Activated CD4-positive, alpha-beta T cell treated with anti-CD3 and anti-CD28 coated beads for 1 hour (primary cell): ENCODE measurements around the gene BORCS6.

Source experiments
- DNase-seq: peaks from one replicate; pipeline ENCODE4 v3.0.0-alpha.2; 2020

BORCS6 gene

DNA sequence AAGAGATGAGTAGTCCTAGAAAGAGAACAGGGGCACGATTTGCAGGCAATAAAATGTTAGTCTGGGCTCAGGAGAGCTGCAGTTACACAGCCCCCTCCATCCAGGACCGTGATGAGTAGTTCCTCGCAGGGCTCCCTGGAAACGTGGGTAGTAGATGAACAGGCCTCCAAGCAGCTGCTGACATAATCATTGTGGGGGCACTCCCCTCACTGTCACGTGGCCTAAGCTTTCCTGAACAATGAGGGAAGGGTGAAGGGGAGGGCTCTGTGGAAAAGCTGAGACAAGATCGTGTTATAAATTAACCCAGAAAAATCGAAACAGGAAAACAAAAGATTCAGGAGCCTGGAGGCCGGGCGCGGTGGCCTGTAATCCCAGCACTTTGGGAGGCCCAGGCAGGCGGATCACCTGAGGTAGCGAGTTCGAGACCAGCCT, 36.4 kb downstream of the BORCS6 start:
- DNase-seq, result no peak

DNA sequence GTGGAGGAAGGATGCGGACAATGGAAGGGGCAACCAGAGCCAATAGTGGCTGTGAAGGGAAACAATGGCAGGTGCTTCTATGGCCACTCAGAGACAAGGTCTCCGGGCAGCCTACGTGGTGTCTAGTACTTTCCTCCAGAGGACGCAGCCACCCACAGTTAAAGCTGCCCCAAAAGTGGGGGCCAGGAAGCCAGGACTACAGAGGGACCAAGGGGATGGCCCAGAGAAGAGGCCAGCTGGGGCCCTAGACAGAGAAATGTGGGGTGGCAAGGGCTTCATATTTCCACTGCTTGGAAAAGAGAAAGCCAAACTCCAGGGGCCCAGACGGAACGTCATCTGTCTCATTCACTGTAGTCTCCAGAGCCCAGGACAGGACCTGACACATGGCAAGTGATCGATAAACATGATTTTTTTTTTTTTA, 36.9 kb downstream of the BORCS6 start:
- DNase-seq, result no peak

DNA sequence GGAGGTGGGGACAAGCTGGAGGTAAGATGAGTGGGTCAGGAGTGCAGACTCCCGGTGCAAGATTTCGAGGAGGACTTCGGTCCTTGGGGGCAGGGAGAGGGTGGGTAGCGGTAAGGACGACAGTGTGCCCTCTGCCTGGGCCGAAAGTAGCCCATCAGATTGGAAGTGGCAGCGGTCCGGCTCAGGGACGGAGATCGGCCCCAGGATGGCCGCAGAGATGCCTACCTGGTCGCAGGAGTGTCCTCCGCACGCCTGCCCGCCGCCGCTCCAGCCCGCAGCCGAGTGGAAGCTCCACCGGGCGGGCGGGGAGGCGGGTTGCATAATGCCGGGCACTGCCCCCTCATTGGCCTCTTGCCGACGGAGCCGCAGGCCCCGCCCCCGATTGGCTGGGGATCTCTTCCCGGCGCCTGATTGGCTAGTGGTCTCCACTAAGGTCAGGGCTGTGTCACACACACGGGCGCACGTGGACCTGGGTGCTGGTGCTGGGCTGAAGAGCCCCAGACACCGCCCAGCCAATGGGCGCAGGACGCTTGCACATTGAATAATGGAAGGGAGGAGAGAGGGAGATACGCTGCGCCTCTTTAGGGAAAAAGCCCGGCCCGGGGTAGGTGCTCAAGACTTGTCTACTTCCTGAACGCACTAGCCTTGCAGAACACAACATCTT, 37.7 kb downstream of the BORCS6 start, which contains the start of gene PER1:
PER1 (minus strand) TSS at position 293 of the 664 bp plus-strand sequence. CDS start 1,698 bp downstream, outside the sequence.
- peak; percentile 71 for DNase-seq

DNA sequence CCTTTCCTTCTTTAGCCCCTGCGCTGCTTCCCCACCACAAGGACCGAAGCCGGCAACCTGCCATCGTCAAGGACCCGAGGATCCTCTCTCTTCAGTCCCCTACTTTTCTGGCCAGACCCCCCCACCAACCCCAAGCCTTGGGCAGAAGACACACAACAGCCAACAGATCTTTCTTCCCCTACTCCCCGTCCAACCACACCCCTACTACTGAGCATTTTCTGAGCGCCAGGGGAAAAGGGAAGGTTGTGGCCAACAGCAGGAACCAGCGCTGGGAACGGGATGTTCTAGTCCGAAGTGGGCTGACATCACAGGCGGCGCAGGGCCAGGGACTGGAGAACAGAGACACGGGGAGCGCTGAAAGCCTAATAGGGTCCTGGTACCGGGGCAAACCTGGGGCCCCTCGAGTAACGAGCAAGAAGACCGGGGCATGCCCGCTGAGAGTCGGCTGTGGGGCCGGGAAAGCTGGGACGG, 38.3 kb downstream of the BORCS6 start:
- no peak for DNase-seq

DNA sequence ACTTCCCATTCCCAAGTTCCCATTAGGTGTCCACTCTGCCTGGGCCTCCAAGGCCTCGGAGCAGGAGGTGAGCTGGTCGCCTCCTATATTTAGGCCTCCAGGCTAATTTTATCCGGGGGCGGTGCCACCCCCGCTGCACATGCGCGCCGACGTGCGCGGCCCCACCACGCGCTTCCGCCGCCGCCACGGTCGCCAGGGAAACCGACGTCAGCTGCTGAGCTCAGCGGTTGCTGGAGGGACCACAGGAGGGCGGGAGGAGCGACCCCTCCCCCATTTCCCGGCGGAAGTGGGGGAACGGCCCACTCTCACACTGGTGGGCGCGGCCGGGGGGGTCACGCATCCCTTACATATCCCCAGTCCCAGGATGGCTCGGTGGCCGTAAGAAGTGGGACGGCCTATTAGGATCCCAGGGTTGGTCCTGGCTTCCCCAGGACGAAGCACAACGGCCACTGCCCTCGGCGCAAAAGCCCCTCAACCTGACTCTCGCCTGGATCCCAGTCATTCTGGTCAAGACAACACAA, 38.8 kb downstream of the BORCS6 start:
- DNase-seq, result peak; percentile 87

DNA sequence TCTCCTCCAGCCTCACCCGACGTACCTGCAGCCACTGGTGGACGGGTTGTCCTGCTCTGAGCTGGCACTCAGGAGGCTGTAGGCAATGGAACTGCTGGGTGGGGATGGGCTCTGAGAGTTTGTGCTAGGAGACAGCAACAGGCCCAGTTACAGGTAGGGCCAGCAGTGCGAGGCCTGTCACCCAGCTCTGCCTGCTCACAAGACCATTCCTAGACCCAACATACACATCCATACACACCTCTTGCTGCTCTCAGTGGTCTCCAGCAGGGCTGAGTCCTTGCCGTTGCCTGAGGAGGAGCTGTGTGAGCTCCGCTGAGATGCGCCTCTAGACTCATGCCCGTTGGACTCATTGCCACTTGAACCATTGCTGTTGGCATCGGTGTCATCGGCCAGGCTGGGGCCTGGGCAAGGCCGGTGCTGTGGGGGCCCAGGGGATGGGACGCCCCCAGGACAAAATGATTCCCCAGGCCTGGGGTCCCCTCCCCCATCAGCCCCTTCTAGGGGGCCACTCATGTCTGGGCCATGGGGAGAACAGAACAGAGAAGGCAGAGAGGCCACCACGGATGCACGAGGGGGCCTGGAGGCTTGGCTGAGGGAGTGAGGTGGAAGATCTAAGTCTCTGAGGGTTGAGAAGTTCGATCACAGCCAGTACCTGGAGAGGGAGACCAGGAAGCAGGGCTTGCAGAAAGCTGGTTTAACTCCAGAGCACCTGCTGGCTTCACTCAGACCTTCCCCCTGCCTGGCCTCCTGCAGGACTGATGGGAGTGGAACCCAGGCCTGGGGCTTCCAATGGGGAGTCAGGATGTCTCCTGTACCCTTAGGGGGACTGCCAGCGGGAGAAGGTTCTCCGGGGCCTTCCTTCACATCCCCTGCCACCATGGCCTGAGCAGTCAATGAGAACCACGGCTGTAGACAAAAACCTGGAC, 39.5 kb downstream of the BORCS6 start:
- no peak for DNase-seq

DNA sequence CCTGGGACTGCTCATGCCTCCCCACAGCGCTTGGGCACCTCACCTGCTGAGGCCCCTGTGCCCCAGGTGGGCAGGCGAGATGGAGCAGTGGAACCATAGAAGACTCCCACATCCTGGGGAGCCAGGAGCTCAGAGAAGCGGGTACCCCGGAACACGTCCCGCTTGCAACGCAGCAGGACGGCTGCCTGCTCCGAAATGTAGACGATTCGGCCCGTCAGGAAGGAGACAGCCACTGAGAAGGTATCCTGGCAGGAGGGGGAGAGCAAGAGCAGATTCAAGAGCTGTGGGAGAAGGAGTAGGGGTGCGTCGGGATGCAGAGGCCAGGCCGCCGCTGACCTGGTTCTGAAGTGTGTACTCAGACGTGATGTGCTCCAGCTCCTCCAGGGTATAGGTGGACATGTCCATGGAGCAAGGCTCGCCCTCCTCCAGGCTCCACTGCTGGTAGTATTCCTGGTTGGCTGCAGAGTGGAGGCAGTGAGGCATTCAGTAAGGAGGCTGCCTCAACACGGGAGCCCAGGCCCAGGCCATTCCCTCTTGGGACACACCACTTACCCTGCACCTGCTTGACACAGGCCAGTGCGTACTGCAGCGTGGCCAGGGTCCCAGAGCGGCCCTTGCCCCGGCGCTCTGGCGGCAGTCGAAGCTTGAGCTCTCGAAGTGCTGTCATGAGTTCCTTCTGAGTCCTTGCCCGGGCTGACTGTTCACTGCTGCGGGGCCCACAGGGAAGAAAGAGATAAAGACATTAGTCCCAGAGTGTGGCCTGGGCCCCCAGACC, 40.4 kb downstream of the BORCS6 start:
- no peak for DNase-seq

DNA sequence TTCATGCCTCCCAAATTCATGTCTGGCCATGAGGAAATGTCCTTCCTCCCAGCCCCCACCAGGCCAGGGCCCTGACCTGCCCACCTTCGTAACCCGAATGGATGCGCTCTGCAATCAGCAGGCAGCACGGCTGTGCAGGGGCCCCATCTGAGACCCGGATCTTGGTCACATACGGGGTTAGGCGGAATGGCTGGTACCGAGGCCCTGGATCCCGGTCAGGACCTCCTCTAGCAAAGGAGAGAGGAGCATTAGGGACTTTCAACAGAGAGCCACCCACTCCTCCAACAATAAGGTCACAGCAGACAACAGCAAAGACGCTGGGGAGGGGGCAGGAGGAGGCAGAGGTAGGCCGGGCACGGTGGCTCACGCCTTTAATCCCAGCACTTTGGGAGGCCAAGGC, 41.4 kb downstream of the BORCS6 start:
- no peak for DNase-seq

DNA sequence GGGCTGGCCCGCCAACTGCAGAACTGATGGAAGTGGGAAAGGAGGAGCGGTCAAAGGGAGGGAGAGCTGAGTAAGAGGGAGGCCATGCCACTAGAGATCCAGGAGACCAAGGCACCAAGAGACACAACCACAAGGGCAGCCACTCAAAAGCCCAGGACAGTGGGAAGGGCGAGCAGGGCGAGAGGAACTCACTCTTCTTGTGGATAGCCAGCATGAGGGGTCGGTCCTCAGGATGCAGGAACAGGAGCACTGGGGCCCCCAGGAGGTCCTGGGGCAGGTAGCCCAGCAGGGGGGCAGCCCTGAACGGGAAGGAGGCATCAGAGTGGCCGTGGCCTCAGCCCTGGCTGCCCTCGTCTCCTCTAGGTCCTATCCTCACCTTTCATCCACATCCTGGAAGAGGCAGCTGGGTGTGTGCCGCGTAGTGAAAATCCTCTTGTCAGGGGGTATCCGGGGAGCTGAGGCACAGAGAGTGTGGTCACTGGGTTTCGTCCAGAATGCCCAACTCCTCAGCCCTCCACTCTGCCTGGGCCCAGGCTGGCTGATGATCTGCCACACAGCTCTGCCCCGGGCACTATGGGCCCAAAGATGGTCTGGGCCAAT, 42.1 kb downstream of the BORCS6 start:
- DNase-seq, result no peak

DNA sequence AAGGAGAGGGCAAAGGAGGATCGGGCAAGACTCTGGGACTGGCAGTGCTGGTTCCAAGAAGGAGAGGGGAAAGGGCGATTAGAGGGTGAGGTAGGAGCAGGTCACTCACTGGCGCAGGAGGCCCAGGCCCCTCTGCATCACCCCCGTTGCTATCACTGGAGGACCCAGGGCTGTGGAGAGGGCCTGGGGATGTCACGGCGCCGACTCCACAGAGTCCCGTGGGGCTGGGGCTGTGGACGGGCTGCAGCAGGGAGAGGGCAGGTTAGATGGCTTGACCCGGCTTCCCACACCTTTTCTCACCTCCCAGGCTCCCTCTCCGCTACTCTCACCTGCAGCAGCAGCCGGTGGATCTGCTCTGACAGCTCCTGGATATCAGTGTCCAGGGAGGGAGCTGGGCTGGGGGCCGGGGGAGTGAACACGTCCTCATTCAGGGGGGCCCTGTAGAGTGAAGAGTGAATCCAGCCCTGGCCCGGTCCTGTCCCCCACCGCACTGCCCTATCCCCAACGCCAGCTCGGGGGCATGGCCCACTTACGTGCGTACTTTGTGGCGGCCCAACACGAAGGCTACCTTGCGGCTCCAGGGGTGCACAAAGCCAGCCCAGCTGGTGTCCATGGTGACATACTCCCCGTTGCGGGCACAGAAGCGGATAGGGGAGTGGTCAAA, 42.7 kb downstream of the BORCS6 start:
- DNase-seq, result no peak

DNA sequence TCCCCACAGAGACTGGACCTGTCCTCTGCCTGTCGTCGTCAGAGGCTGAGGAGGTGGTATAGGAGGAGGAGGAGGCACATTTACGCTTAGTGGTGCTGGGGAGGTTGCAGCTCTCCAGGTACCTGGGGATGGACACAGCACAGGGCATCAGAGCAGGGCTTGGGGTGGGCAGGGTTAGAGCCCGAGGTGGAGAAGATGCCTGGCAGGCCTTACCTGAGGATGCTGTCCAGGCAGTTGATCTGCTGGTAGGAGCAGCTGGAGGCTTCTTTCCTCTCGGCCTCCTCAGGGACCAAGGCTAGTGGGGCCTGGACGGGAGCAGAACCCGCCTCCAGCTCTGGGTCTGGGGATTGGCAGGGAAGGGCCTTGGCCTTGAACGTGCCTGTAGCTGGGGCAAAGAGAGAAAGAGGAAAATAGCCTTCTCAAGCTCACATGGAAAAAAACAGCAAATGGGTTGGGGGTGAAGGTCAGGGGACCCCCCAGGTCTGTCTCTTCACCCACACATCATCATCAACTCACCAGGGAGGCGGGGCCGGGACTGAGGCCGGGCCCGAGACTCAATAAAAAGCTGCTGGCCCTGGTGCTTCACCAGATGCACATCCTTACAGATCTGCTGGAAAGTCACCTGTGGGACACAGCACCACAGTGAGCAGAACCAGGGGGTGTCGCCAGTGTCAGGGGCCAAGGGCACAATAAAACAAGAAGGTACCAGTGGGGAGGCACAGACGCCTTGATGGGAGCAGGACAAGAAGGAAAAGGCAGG, 43.4 kb downstream of the BORCS6 start:
- DNase-seq, result no peak

DNA sequence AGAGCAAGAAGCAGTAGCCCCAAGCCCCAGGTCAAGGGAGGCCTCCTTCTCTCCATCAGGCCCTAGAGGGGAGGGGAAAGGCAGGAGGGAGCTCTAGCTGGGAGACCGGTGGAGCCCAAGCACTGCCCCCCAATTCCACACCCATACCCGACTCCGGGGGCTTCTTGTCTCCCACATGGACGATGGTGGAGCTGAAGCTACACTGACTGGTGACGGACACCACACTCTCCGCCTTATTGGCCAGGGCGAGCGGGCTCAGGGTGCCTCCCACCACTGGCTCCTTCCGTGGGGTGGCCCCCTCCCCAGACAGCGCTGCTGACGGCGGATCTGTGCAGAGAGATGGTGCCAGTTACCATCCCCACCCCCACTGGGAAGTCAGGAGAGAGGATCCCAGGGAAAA, 44.2 kb downstream of the BORCS6 start:
- DNase-seq, result no peak

DNA sequence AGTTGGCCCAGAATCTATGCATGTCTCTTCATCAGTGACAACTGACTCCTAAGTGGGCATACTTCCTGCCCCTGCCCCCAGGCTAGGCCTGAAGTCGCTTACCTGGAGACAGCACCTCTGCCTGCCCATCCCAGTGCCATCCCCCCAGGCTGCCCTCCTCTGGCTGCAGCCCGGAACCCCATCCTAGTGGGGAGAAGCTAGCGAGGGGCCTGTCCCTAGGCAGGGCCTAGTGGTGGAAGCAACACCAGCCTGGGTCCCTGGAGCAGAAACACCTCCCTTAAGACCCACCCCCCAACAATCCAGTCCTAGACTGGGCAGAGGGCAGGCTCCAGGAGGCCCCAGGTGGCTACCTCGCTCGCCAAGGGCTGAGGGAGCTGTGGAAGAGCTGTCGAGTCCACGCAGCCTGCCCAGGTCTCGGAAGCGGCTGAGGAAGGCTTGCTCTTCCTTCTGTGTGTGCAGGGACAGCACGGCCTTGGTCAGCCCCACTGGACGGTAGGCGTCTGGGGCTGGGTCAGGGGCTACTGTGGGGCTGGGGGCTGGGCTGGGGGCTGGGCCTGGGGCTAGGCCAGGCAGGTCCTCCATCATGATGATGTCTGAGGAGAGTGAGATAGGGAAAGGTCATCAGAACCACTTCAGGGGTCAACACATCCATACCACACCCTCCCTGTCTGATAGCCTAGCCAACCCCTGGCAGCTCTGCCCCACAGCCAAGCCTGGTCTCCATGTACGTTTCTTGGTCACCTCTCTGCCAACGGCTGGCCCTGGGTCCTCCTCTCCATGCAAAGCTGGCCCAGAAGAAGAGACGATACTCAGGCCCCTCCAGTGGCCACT, 45.4 kb downstream of the BORCS6 start:
- no peak for DNase-seq

DNA sequence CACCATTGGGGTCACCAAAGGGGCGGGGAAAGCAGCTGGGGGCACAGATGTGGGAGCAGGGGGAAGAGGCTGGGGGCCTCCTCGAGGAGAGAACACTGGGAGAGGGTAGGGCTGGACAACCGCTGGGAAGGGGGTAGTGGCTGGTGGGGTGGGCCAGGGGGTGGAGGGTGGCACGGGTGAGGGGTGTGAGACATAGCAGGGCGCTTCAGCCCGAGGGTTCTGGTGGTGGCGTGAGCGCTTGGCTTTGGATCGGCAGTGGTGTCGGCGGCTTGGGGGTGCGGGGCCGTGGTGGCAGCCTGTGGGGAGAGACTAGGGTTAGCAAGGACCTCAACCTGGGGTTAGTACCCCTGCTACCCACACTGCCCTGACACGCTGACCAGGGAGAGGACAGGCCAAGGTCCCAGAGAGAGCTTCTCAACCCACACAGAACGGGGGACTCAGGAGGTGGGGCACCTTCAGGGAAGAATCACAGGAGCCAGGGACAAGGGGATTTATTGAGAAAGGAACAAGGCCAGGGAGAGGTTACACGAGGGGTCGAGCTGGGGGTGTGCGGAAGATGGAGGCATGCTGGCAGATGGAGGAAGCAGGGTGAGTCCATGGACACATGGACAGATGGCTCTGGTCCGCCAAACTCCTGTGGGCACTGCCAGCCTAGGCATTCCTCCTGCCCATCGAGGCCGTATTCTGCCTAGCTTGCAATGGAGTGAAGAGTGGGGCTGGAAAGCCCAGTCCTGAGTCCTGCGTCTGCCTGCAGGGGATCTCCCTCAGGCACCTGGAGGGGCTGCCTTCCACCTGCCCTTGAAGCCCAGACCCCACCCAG, 46.2 kb downstream of the BORCS6 start:
- DNase-seq, result no peak

DNA sequence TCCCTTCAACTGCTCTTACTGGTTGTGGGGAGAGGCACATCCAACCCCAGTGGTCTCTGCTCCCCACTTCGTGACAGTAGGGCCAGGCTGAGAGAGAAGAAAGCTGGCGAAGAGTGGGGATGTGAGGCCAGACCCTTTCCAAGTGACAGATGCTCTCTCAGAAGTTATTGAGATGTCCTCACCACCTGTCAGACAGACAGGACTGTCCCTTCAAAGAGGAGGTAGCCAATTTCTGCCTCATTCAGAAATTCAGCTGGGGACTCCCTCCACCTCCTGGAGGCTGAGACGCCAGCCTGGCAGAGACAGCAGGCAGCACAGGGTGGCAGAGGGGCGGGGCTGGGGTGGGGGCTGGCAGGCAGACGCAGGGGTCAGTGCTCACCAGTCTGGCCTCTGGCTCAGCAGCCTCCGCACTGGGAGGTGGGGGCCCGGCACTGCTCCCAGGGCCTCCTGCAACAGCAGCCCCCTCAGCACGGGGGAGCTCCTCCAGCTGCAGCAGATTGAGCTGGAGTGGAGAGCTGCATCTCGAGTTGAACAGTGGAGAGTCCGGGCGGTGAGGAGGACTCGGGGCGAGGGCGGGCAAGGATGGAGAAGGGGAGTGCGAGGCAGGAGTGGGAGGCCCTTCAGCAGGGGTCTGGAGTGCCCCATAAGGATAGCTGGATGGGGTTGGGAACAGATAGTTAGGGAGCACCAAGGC, 46.9 kb downstream of the BORCS6 start:
- no peak for DNase-seq

DNA sequence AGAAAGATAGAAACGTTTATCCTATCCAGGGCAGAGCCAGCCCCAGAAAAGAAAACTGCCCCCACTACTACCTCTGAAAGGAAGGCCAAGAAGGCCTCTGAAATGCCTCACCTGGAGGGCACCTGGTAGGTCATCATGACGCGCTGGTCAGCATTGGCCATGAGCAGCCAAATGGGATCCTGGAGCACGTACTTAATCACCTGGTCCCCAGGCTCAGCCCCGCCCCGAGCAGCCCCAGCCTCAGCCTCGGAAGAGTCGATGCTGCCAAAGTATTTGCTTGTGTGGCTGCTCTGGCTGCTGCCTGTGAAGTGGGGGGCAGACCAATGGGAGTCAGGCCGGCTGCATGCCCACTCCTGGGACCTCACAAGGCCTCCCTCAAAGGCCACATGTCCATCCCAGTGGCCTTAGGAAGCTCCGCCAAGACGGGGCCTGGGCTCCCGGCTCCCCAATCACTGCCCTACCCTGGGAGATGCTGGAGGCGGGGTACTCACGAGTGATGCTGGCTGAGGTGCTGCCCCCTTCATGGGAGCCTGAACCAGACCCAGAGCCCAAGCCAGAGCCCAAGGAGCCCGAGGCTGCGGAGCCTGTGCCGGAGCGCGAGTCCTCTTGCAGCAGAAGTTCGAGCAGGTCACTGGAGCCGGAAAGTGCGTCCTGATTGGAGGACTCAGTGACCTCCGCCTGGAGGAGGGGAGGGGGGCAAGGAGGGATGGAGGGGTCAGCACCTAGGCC, 47.7 kb downstream of the BORCS6 start:
- no peak for DNase-seq

DNA sequence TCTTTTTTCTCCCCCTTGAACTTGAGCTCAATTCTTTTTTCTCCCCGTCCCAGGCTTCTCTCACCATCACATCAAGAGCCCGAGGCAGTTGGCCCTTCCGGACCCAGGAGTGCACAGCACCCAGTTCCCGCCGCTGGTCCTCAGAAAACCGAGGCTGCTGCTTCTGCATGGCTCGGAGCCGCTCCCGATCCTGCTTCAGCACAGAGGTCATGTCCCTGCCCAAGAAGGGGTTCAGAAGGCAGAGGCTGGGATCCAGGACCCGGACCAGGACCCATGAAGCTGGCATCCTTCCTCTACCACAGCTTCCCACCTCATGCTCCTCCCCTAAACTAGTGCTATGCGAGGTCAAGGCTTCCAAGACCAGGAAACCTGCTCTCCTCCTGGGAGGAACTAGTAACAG, 48.2 kb downstream of the BORCS6 start:
- DNase-seq, result no peak

DNA sequence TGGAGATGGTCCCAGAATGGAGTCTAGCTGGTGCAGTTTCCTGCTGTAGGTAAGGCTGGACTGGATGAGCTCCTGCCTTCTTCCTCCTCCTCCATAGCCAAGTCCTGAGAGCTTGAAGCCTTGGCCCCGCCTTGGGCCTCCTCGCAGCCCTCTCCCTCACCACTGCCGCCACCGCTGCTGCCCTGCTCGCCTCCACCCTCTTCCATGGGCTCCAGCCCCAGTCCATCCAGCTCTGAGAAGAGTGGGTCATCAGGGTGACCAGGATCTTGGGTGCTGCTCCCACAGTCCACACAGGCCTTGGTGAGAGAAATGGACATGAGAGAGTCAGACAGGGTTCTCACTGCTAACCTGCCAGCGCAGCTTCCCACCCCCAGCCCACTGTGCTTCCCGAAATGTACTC, 48.9 kb downstream of the BORCS6 start:
- DNase-seq, result no peak
